Transverse colon (tissue), 4 donors: ENCODE results near the gene VSNL1.

Experiments used
- CTCF ChIP-seq, 5 experiments: fragments of 200-600 bp in 3 of 5; fragments of 450-650 bp in 2 of 5; sonication (generic) in 3 of 5; IDR thresholded peaks; 1 replicate in 2 of 5; 2 replicates in 3 of 5; pipeline ENCODE4 v1.5.1; 2016 to 2017; ENCODE audit warnings: antibody characterized with exemption in 5 of 5, inconsistent platforms in 3 of 5, mild to moderate bottlenecking in 2 of 5, moderate library complexity in 1 of 5
- POLR2A ChIP-seq: fragments of 450-650 bp; IDR thresholded peaks from one replicate; pipeline ENCODE4 v1.6.1; 2016; ENCODE audit warnings: antibody characterized with exemption, mild to moderate bottlenecking, moderate library complexity
- POLR2AphosphoS5 ChIP-seq, 3 donors: sonication (generic); formaldehyde crosslinking; IDR thresholded peaks; one replicate each; pipeline ENCODE4 v1.6.1; 2016; ENCODE audit warnings: antibody characterized with exemption in 3 of 3

- no peak for TF ChIP-seq POLR2AphosphoS5 (IDR thresholded peaks at IDR 0.05)
- TF ChIP-seq POLR2A = no peak
- TF ChIP-seq CTCF (IDR thresholded peaks at IDR 0.05) = no peak
Measured at GRCh38 chr2:17690776-17691175, 150.3 kb downstream of the VSNL1 start.
